Tibial artery (tissue), 4 donors: ENCODE measurements around the gene C14orf180.

ENCODE experiments used
- DNase-seq, 2 donors: peaks; one replicate each; pipeline ENCODE4 v3.0.0-alpha.2; 2019
- H3K27ac ChIP-seq, 2 donors: fragments of 200-600 bp; sonication (generic) in 1 of 2; 1 replicate in 1 of 2; 2 replicates in 1 of 2; pipeline ENCODE4 v1.5.1; 2018 to 2019; ENCODE audit warnings: mild to moderate bottlenecking in 1 of 2
- H3K27me3 ChIP-seq, 2 donors: fragments of 200-600 bp; sonication (generic) in 1 of 2; one replicate each; pipeline versions ENCODE4 v1.5.1 to v1.6.0; 2016 to 2019
- H3K36me3 ChIP-seq, 3 donors: fragments of 200-600 bp; sonication (generic) in 2 of 3; one replicate each; pipeline ENCODE4 v1.5.1; 2016 to 2019; ENCODE audit warnings: mild to moderate bottlenecking in 2 of 3
- H3K4me1 ChIP-seq, 4 donors: fragments of 200-600 bp; sonication (generic) in 2 of 4; 1 replicate in 3 of 4; 2 replicates in 1 of 4; pipeline ENCODE4 v1.5.1; 2016 to 2019
- H3K4me3 ChIP-seq, 2 donors: fragments of 200-600 bp; sonication (generic) in 1 of 2; 1 replicate in 1 of 2; 2 replicates in 1 of 2; pipeline ENCODE4 v1.5.1; 2018 to 2019; ENCODE audit warnings: mild to moderate bottlenecking in 2 of 2
- H3K9me3 ChIP-seq, 3 donors: fragments of 200-600 bp; sonication (generic) in 1 of 3; one replicate each; pipeline ENCODE4 v1.5.1; 2016 to 2019
- CTCF ChIP-seq, 2 experiments: fragments of 200-600 bp in 1 of 2; fragments of 450-650 bp in 1 of 2; IDR thresholded peaks; one replicate each; pipeline ENCODE4 v1.5.1; 2017 to 2019; ENCODE audit warnings: antibody characterized with exemption in 2 of 2, mild to moderate bottlenecking in 1 of 2, moderate library complexity in 1 of 2
- intact Hi-C: fragments of 100-400 bp; cut with DNase I; formaldehyde crosslinking; loops from one replicate; pipeline ENCODE4 v1.15.0; 2023; ENCODE audit warnings: low total_unique reads

C14orf180 gene

GRCh38 chr14:104567141-104567956, 12.2 kb upstream of the C14orf180 start:
- Histone ChIP-seq H3K4me3 (no peak overlapping the region), H3K27me3 (peaks cover 0 to 89% of the 10 kb centered on the region in 2 donors), H3K9me3 (no peaks in the 10 kb centered on the region), H3K27ac (no peak overlapping the region), H3K4me1 (peaks cover 0 to 7% (median 5%) of the 10 kb centered on the region in 4 donors), H3K36me3 (no peaks in the 10 kb centered on the region)
- no peak for TF ChIP-seq CTCF (IDR thresholded peaks at IDR 0.05)
- intact Hi-C loops: no loop called here
- no peak for DNase-seq

- Histone ChIP-seq H3K36me3 (no peaks in the 10 kb centered on the region), H3K4me3 (no peak overlapping the region), H3K27me3 (peaks cover 0 to 88% of the 10 kb centered on the region in 2 donors), H3K4me1 (peaks cover 0 to 7% (median 5%) of the 10 kb centered on the region in 4 donors), H3K9me3 (no peaks in the 10 kb centered on the region), H3K27ac (no peak overlapping the region)
- TF ChIP-seq CTCF (IDR thresholded peaks at IDR 0.05): no peak
- intact Hi-C loops: no loop called here
- no peak for DNase-seq
These were observed 11.7 kb upstream of the C14orf180 start for GRCh38 chr14:104567957-104568225.

GRCh38 chr14:104568620-104569019, 10.9 kb upstream of the C14orf180 start:
- H3K9me3 ChIP-seq: no peaks in the 10 kb centered on the region
- no peak for TF ChIP-seq CTCF (IDR thresholded peaks at IDR 0.05)
- H3K4me3 ChIP-seq: no peak overlapping the region
- H3K36me3 ChIP-seq: no peaks in the 10 kb centered on the region
- intact Hi-C loops: no loop called here
- no peak overlapping the region for H3K27ac ChIP-seq
- H3K27me3 ChIP-seq: peaks cover 0 to 81% of the 10 kb centered on the region in 2 donors
- peaks cover 0 to 7% (median 5%) of the 10 kb centered on the region in 4 donors for H3K4me1 ChIP-seq
- DNase-seq: no peak

- TF ChIP-seq CTCF (IDR thresholded peaks at IDR 0.05): no peak
- no peaks in the 10 kb centered on the region for H3K36me3 ChIP-seq
- no peaks in the 10 kb centered on the region for H3K9me3 ChIP-seq
- intact Hi-C loops: no loop called here
- no peak for DNase-seq
- no peak overlapping the region for H3K27ac ChIP-seq
- peaks cover 0 to under 1% (median 0%) of the 10 kb centered on the region in 4 donors for H3K4me1 ChIP-seq
- H3K27me3 ChIP-seq: peaks cover 0 to 78% of the 10 kb centered on the region in 2 donors
- no peak overlapping the region for H3K4me3 ChIP-seq
These were observed 10.1 kb upstream of the C14orf180 start for GRCh38 chr14:104569435-104569834.

GRCh38 chr14:104571246-104571645, 8.3 kb upstream of the C14orf180 start:
- no peak for DNase-seq
- H3K27ac ChIP-seq: no peak overlapping the region
- no peak overlapping the region for H3K4me3 ChIP-seq
- TF ChIP-seq CTCF (IDR thresholded peaks at IDR 0.05): no peak
- no peaks in the 10 kb centered on the region for H3K9me3 ChIP-seq
- peaks cover 0 to 68% of the 10 kb centered on the region in 2 donors for H3K27me3 ChIP-seq
- no peaks in the 10 kb centered on the region for H3K36me3 ChIP-seq
- H3K4me1 ChIP-seq: no peaks in the 10 kb centered on the region
- intact Hi-C loops: no loop called here
